ENCODE data around the gene S1PR3. TPM values are rescaled to one million over a fixed set of nuclear protein-coding genes. Genes with fewer than 3 reads are reported as not detected.
"Not testable (repeated sequence)": the region's sequence is repeated elsewhere in the genome, so short reads cannot be mapped to it uniquely, and the experiment has no call there.

Gene S1PR3
- total RNA-seq: not detected

- no peak for ATAC-seq (replicated peaks)
- Mint-ChIP-seq H3K27me3 (peaks cover 57% of the 10 kb centered on the region), H3K9me3 (no peaks in the 10 kb centered on the region)
These were observed at the start of gene S1PR3 for GRCh38 chr9:88991066-88992034. Gene S1PR3 (plus strand): TSS chr9:88991468. CDS start chr9:89001201, 9,733 bp downstream.

GRCh38 chr9:88941586-88941985, 49.7 kb upstream of the S1PR3 start:
- ATAC-seq (replicated peaks); H3K27me3 Mint-ChIP-seq; H3K4me1 Mint-ChIP-seq; H3K4me3 Mint-ChIP-seq; H3K9me3 Mint-ChIP-seq; H3K36me3 Mint-ChIP-seq (ENCODE audit: low read depth); H3K27ac Mint-ChIP-seq: not testable (repeated sequence)

More at GRCh38 chr9:88991066-88992034, at the start of gene S1PR3:
- Mint-ChIP-seq H3K36me3 (ENCODE audit: low read depth) (no peaks in the 10 kb centered on the region), H3K27ac (no peak within 1 kb of the TSS), H3K4me3 (peak within 1 kb of the TSS; percentile 12), H3K4me1 (peaks cover 8% of the 10 kb centered on the region)

- ATAC-seq (replicated peaks): no peak
- Mint-ChIP-seq H3K27me3 (no peaks in the 10 kb centered on the region), H3K27ac (no peak overlapping the region), H3K4me1 (no peaks in the 10 kb centered on the region), H3K9me3 (no peaks in the 10 kb centered on the region), H3K4me3 (no peak overlapping the region), H3K36me3 (ENCODE audit: low read depth) (no peaks in the 10 kb centered on the region)
These were observed 48.9 kb upstream of the S1PR3 start for GRCh38 chr9:88942411-88942810.

- no peak for ATAC-seq (replicated peaks)
These were observed 45.5 kb upstream of the S1PR3 start for GRCh38 chr9:88945636-88946333.

GRCh38 chr9:88947581-88948573, 43.4 kb upstream of the S1PR3 start:
- peaks cover 6% of the 10 kb centered on the region for H3K4me1 Mint-ChIP-seq
- no peaks in the 10 kb centered on the region for H3K36me3 Mint-ChIP-seq (ENCODE audit: low read depth)
- H3K27me3 Mint-ChIP-seq: peaks cover 19% of the 10 kb centered on the region
- H3K4me3 Mint-ChIP-seq: no peak overlapping the region
- H3K9me3 Mint-ChIP-seq: no peaks in the 10 kb centered on the region
- no peak for ATAC-seq (replicated peaks)
- H3K27ac Mint-ChIP-seq: no peak overlapping the region

More at GRCh38 chr9:88945636-88946333, 45.5 kb upstream of the S1PR3 start:
- H3K4me1 Mint-ChIP-seq: peaks cover 6% of the 10 kb centered on the region
- no peaks in the 10 kb centered on the region for H3K36me3 Mint-ChIP-seq (ENCODE audit: low read depth)
- no peak overlapping the region for H3K4me3 Mint-ChIP-seq
- H3K9me3 Mint-ChIP-seq: no peaks in the 10 kb centered on the region
- H3K27ac Mint-ChIP-seq: no peak overlapping the region
- peaks cover 10% of the 10 kb centered on the region for H3K27me3 Mint-ChIP-seq

- Mint-ChIP-seq H3K27ac (no peak overlapping the region), H3K36me3 (ENCODE audit: low read depth) (no peaks in the 10 kb centered on the region), H3K9me3 (no peaks in the 10 kb centered on the region), H3K4me1 (peaks cover 6% of the 10 kb centered on the region), H3K27me3 (peaks cover 33% of the 10 kb centered on the region), H3K4me3 (no peak overlapping the region)
- no peak for ATAC-seq (replicated peaks)
These were observed 41.8 kb upstream of the S1PR3 start for GRCh38 chr9:88949425-88949824.

- Mint-ChIP-seq H3K27ac (no peak overlapping the region), H3K27me3 (peaks cover 33% of the 10 kb centered on the region), H3K36me3 (ENCODE audit: low read depth) (no peaks in the 10 kb centered on the region), H3K9me3 (no peaks in the 10 kb centered on the region), H3K4me1 (peaks cover 6% of the 10 kb centered on the region), H3K4me3 (no peak overlapping the region)
- peak; percentile 86 for ATAC-seq (replicated peaks)
These were observed 41.3 kb upstream of the S1PR3 start for GRCh38 chr9:88949961-88950340.

- Mint-ChIP-seq H3K36me3 (ENCODE audit: low read depth) (no peaks in the 10 kb centered on the region), H3K4me1 (peaks cover 6% of the 10 kb centered on the region), H3K27me3 (peaks cover 34% of the 10 kb centered on the region), H3K4me3 (no peak overlapping the region), H3K9me3 (no peaks in the 10 kb centered on the region), H3K27ac (no peak overlapping the region)
- no peak for ATAC-seq (replicated peaks)
These were observed 40.7 kb upstream of the S1PR3 start for GRCh38 chr9:88950341-88951154.

DNA sequence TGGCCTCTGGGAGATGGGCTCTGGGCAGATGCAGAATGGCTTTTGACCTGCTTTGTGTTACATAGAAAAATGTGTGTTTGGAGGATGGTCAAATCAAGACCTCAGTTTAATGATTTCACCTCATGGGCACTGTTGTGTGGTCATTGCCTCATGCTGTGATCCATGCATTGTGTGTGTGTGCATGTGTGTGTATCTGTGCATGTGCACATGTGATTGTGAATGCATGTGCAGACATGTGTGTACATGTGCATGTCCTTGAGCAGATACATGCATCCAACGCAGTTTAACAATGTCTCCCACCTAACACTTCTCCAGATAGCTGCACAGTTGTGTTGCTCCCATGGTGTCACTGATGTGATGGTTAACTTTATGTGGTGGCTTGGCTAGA, 40.1 kb upstream of the S1PR3 start:
- H3K27me3 Mint-ChIP-seq: peaks cover 37% of the 10 kb centered on the region
- H3K9me3 Mint-ChIP-seq: no peaks in the 10 kb centered on the region
- H3K4me1 Mint-ChIP-seq: peaks cover 6% of the 10 kb centered on the region
- no peak overlapping the region for H3K27ac Mint-ChIP-seq
- no peak for ATAC-seq (replicated peaks)
- H3K4me3 Mint-ChIP-seq: no peak overlapping the region
- H3K36me3 Mint-ChIP-seq (ENCODE audit: low read depth): no peaks in the 10 kb centered on the region

GRCh38 chr9:88952086-88952615, 39.1 kb upstream of the S1PR3 start:
- Mint-ChIP-seq H3K4me1 (peaks cover 6% of the 10 kb centered on the region), H3K9me3 (no peaks in the 10 kb centered on the region), H3K4me3 (no peak overlapping the region), H3K36me3 (ENCODE audit: low read depth) (no peaks in the 10 kb centered on the region), H3K27me3 (peaks cover 37% of the 10 kb centered on the region), H3K27ac (no peak overlapping the region)
- ATAC-seq (replicated peaks): no peak

GRCh38 chr9:88952976-88953375, 38.3 kb upstream of the S1PR3 start:
- H3K27me3 Mint-ChIP-seq: peaks cover 36% of the 10 kb centered on the region
- H3K4me1 Mint-ChIP-seq: peaks cover 6% of the 10 kb centered on the region
- H3K9me3 Mint-ChIP-seq: no peaks in the 10 kb centered on the region
- H3K36me3 Mint-ChIP-seq (ENCODE audit: low read depth): no peaks in the 10 kb centered on the region
- ATAC-seq (replicated peaks): peak; percentile 38
- H3K27ac Mint-ChIP-seq: no peak overlapping the region
- H3K4me3 Mint-ChIP-seq: no peak overlapping the region

- Mint-ChIP-seq H3K9me3 (no peaks in the 10 kb centered on the region), H3K4me1 (peaks cover 6% of the 10 kb centered on the region), H3K36me3 (ENCODE audit: low read depth) (no peaks in the 10 kb centered on the region), H3K27me3 (peaks cover 35% of the 10 kb centered on the region), H3K4me3 (no peak overlapping the region), H3K27ac (no peak overlapping the region)
- ATAC-seq (replicated peaks): no peak
These were observed 37.8 kb upstream of the S1PR3 start for GRCh38 chr9:88953381-88954029.

- Mint-ChIP-seq H3K36me3 (ENCODE audit: low read depth) (no peaks in the 10 kb centered on the region), H3K4me3 (no peak overlapping the region), H3K4me1 (peaks cover 6% of the 10 kb centered on the region), H3K27ac (no peak overlapping the region), H3K9me3 (no peaks in the 10 kb centered on the region), H3K27me3 (peaks cover 35% of the 10 kb centered on the region)
- ATAC-seq (replicated peaks): no peak
These were observed 37.2 kb upstream of the S1PR3 start for GRCh38 chr9:88954066-88954465.

Measured in activated T-helper 17 cell treated with anti-CD3 and anti-CD28 coated beads, Interleukin-2, amount 50 U/mL, for 72 hours (primary cell).